NCI-H345 treated with DMSO at 0.1 percent for 48 hours (cell line): ENCODE results near the gene CDK5RAP1.

Experiments used
- DNase-seq: peaks from one replicate; lab custom pipeline; 2025; ENCODE audit not compliant: unreplicated experiment; lab: John Stamatoyannopoulos, UW

Gene CDK5RAP1

GRCh38 chr20:33423141-33423834 is 22.0 kb upstream of the CDK5RAP1 start:
- no peak for DNase-seq

GRCh38 chr20:33419140-33419974 is 18.0 kb upstream of the CDK5RAP1 start:
- no peak for DNase-seq

GRCh38 chr20:33418033-33418432 is 16.7 kb upstream of the CDK5RAP1 start:
- DNase-seq: no peak

- no peak for DNase-seq
Observed at GRCh38 chr20:33415948-33416347, 14.6 kb upstream of the CDK5RAP1 start.

- DNase-seq: no peak
Observed at GRCh38 chr20:33412484-33412838, 11.1 kb upstream of the CDK5RAP1 start.

GRCh38 chr20:33411711-33412483 is 10.6 kb upstream of the CDK5RAP1 start:
- no peak for DNase-seq

GRCh38 chr20:33411242-33411641 is 9.9 kb upstream of the CDK5RAP1 start:
- DNase-seq: no peak

GRCh38 chr20:33410081-33410742 is 8.9 kb upstream of the CDK5RAP1 start:
- DNase-seq: no peak

- DNase-seq: no peak
Observed at GRCh38 chr20:33408716-33409654, 7.7 kb upstream of the CDK5RAP1 start.

GRCh38 chr20:33408313-33408712 is 7.0 kb upstream of the CDK5RAP1 start:
- no peak for DNase-seq

GRCh38 chr20:33407796-33408195 is 6.5 kb upstream of the CDK5RAP1 start:
- DNase-seq: no peak

- DNase-seq: no peak
Observed at GRCh38 chr20:33407251-33407650, 5.9 kb upstream of the CDK5RAP1 start.

GRCh38 chr20:33404281-33404680 is 3.0 kb upstream of the CDK5RAP1 start:
- no peak for DNase-seq

- DNase-seq: no peak
Observed at GRCh38 chr20:33401921-33402369, 626 bp upstream of the CDK5RAP1 start.

- no peak for DNase-seq
Observed at GRCh38 chr20:33400812-33401183, 521 bp downstream of the CDK5RAP1 start.

- DNase-seq: no peak
Observed at GRCh38 chr20:33399924-33400323, 1.4 kb downstream of the CDK5RAP1 start.

- no peak for DNase-seq
Observed at GRCh38 chr20:33394718-33395117, 6.6 kb downstream of the CDK5RAP1 start.

- no peak for DNase-seq
Observed at GRCh38 chr20:33393609-33394008, 7.7 kb downstream of the CDK5RAP1 start.

GRCh38 chr20:33391722-33392415 is 9.4 kb downstream of the CDK5RAP1 start:
- no peak for DNase-seq
